DND-41 (cell line): ENCODE measurements around the gene SMPD3.

Experiments
- ATAC-seq: fragments of 200-7000 bp; cut with Tn5 transposase; 3 replicates; pipeline ENCODE4 v1.9.1; 2021; ENCODE audit warnings: low read depth; ENCODE audit not compliant: insufficient read depth
- DNase-seq: peaks from one replicate; pipeline ENCODE4 v3.0.0-alpha.2; 2020
- H2AFZ ChIP-seq: 2 replicates; pipeline ENCODE4 v1.6.0; 2012; ENCODE audit warnings: low read depth, low read length
- H3K27ac ChIP-seq: 2 replicates; pipeline ENCODE4 v1.5.1; 2012; ENCODE audit warnings: low read length, inconsistent platforms
- H3K27me3 ChIP-seq: fragments of 200-600 bp; sonication (generic); 2 replicates; pipeline ENCODE4 v1.6.0; 2012; ENCODE audit warnings: low read length, mild to moderate bottlenecking, inconsistent platforms; ENCODE audit not compliant: insufficient read depth, poor library complexity
- H3K36me3 ChIP-seq: 2 replicates; pipeline ENCODE4 v1.5.1; 2012; ENCODE audit warnings: low read length, inconsistent platforms; ENCODE audit not compliant: insufficient read depth
- H3K4me1 ChIP-seq: 2 replicates; pipeline ENCODE4 v1.5.1; 2012; ENCODE audit warnings: mild to moderate bottlenecking, low read length; ENCODE audit not compliant: insufficient read depth
- H3K4me2 ChIP-seq: 2 replicates; pipeline ENCODE4 v1.6.0; 2012; ENCODE audit warnings: mild to moderate bottlenecking, moderate library complexity, low read length, inconsistent platforms; ENCODE audit not compliant: insufficient read depth
- H3K4me3 ChIP-seq, 2 experiments: fragments of 200-600 bp in 1 of 2; shearing (Covaris generic) in 1 of 2; 2 replicates each; pipeline ENCODE4 v1.5.1; 2012 to 2016; ENCODE audit warnings: inconsistent platforms in 2 of 2, low read length in 2 of 2, mild to moderate bottlenecking in 2 of 2, low read depth in 1 of 2, moderate library complexity in 1 of 2
- H3K79me2 ChIP-seq: 2 replicates; pipeline ENCODE4 v1.6.0; 2012; ENCODE audit warnings: low read length, inconsistent platforms; ENCODE audit not compliant: insufficient read depth
- H3K9ac ChIP-seq: 2 replicates; pipeline ENCODE4 v1.6.0; 2012; ENCODE audit warnings: low read depth, mild to moderate bottlenecking, inconsistent platforms, low read length, moderate library complexity
- H3K9me3 ChIP-seq: 2 replicates; pipeline ENCODE4 v1.5.1; 2012; ENCODE audit warnings: low read length, moderate library complexity, mild to moderate bottlenecking, inconsistent platforms; ENCODE audit not compliant: insufficient read depth, severe bottlenecking
- H4K20me1 ChIP-seq: 2 replicates; pipeline ENCODE4 v1.6.0; 2012; ENCODE audit warnings: low read length; ENCODE audit not compliant: insufficient read depth
- EZH2 ChIP-seq: IDR thresholded peaks from 3 replicates; pipeline ENCODE4 v1.6.1; 2012; ENCODE audit warnings: borderline replicate concordance, low read depth, mild to moderate bottlenecking, moderate library complexity, low read length, inconsistent platforms; ENCODE audit not compliant: severe bottlenecking
- TF ChIP-seq, protein P1 (sequence below): IDR thresholded peaks from 2 replicates; pipeline ENCODE4 v1.5.1; 2012; ENCODE audit warnings: borderline replicate concordance, low read length, moderate library complexity, mild to moderate bottlenecking; ENCODE audit not compliant: poor library complexity, severe bottlenecking; ENCODE audit errors: extremely low read depth

Gene SMPD3

DNA sequence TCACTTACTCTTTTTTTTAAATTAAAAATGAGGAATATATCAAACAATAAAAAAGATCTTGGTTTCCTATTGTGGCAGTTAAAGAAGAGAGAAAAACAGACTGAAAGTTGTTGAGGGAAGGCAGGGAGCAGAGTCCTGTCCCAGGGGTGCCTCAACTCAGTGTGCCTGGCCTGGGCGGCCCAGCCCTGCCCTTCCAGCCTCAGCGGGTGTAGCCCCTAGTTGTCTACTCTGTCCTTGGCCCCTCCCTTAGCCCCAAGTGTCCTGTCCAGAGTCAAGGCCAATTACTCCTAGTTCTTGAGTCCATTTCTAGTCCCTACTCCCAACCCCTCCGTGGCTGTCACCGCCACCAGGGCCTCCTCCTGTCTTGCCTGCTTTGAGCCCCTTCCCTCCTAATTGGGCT lies 52.5 kb downstream of the SMPD3 start:
- Histone ChIP-seq H3K36me3 (no peaks in the 10 kb centered on the region), H3K9me3 (no peaks in the 10 kb centered on the region), H2AFZ (no peak overlapping the region), H3K4me3 (no peak overlapping the region), H4K20me1 (no peaks in the 10 kb centered on the region), H3K27ac (peak overlapping the region; percentile 4; the same call in 1 of the 2 replicates), H3K27me3 (no peaks in the 10 kb centered on the region), H3K9ac (no peak overlapping the region), H3K79me2 (no peaks in the 10 kb centered on the region), H3K4me1 (peaks cover 16% of the 10 kb centered on the region), H3K4me2 (no peak overlapping the region)
- TF ChIP-seq, protein P1, sequence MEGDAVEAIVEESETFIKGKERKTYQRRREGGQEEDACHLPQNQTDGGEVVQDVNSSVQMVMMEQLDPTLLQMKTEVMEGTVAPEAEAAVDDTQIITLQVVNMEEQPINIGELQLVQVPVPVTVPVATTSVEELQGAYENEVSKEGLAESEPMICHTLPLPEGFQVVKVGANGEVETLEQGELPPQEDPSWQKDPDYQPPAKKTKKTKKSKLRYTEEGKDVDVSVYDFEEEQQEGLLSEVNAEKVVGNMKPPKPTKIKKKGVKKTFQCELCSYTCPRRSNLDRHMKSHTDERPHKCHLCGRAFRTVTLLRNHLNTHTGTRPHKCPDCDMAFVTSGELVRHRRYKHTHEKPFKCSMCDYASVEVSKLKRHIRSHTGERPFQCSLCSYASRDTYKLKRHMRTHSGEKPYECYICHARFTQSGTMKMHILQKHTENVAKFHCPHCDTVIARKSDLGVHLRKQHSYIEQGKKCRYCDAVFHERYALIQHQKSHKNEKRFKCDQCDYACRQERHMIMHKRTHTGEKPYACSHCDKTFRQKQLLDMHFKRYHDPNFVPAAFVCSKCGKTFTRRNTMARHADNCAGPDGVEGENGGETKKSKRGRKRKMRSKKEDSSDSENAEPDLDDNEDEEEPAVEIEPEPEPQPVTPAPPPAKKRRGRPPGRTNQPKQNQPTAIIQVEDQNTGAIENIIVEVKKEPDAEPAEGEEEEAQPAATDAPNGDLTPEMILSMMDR = no peak
- no peak for TF ChIP-seq EZH2
- DNase-seq (no peak), ATAC-seq (no peak; the same call in 2 of the 3 replicates)

DNA sequence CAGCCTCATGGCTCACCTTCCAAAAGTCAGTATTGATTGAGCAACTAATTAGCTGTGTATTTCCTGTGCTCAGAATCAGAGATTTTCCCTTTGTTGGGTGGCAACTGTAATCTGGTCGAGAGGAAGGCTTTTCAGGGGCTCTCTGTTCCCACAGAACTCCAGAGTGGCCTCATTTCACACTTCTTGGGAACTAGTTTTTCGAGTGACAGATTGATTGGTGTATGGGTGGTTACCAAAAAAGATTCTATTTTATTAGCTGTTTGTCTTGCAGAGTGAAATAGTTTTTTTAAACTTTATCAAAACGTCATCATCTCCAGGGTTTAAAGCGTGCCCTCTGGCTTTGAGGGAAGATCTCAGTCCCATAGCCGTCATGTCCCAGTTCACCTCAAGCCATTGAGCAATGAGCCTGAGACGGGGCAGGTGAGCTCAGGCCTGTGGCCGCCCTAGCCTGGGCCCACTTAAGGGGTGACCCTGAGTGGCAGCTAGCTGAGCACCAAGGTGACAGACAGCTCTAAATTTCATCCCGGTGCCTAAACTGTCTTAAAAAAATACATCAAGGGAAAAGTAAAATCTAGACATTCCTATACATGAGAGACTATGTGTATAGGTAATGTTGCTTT lies 53.0 kb downstream of the SMPD3 start:
- no peak for DNase-seq
- ATAC-seq = no peak
- Histone ChIP-seq H3K9me3 (no peaks in the 10 kb centered on the region), H3K4me2 (no peak overlapping the region), H3K4me3 (no peak overlapping the region), H3K4me1 (peaks cover 16% of the 10 kb centered on the region), H3K9ac (no peak overlapping the region), H3K27me3 (no peaks in the 10 kb centered on the region), H3K27ac (no peak overlapping the region), H2AFZ (no peak overlapping the region), H3K79me2 (no peaks in the 10 kb centered on the region), H3K36me3 (no peaks in the 10 kb centered on the region), H4K20me1 (no peaks in the 10 kb centered on the region)
- TF ChIP-seq EZH2 = no peak

DNA sequence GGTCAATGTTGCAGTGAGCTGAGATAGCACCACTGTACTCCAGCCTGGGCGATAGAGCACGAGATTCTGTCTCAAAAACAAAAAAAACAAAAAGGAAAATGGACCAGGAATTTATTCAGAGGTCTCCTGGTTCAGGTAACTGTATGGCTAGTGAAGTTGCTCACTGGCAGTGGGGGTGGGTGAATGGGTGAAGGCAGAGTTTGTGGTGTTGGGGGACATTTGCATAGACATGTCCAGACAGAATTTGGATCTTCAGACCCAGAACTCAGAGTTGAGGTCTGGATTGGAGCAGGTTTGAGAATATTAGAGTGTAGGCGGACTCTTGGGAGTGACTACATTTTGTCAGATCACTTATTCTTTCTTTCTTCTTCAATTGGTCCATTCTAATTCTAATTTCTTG lies 55.0 kb downstream of the SMPD3 start:
- no peak overlapping the region for H3K9ac ChIP-seq
- H2AFZ ChIP-seq = no peak overlapping the region
- TF ChIP-seq, protein P1 = no peak
- no peak for TF ChIP-seq EZH2
- no peaks in the 10 kb centered on the region for H3K79me2 ChIP-seq
- H3K9me3 ChIP-seq = no peaks in the 10 kb centered on the region
- H3K4me2 ChIP-seq = no peak overlapping the region
- no peak overlapping the region for H3K27ac ChIP-seq
- H3K36me3 ChIP-seq = no peaks in the 10 kb centered on the region
- DNase-seq (no peak), ATAC-seq (no peak)
- H3K4me1 ChIP-seq = peaks cover 24% of the 10 kb centered on the region
- no peaks in the 10 kb centered on the region for H3K27me3 ChIP-seq
- no peak overlapping the region for H3K4me3 ChIP-seq
- no peaks in the 10 kb centered on the region for H4K20me1 ChIP-seq

DNA sequence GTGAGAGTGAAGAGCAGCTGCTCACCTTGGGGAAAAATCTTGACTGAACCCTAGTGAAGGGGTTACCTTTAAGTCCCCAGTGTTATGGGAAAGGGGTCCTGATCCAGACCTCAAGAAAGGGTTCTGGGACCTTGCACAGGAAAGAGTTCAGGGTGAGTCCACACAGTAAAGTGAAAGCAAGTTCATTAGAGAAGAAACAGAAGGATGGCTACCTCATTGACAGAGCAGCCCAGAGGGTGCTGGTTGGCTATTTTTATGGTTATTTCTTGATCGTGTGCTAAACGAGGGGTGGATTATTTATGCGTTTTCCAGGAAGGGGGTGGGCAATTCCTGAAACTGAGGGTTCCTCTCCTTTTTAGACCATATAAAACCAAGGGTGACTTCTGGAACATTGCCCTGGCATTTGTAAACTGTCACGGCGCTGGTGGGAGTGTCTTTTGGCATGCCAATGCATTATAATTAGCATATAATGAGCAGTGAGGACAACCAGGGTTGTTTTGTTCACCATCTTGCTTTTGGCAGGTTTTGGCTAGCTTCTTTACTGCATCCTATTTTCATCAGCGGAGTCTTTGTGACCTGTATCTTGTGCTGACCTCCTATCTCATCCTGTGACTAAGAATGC lies 58.4 kb downstream of the SMPD3 start:
- Histone ChIP-seq H4K20me1 (no peaks in the 10 kb centered on the region), H3K9ac (no peak overlapping the region), H3K27ac (0 out of 2 replicates have a peak overlapping the region, but pooled peaks have one; percentile 5), H2AFZ (no peak overlapping the region), H3K4me1 (peaks cover 22% of the 10 kb centered on the region), H3K4me2 (no peak overlapping the region), H3K27me3 (no peaks in the 10 kb centered on the region), H3K79me2 (no peaks in the 10 kb centered on the region), H3K4me3 (no peak overlapping the region), H3K9me3 (no peaks in the 10 kb centered on the region), H3K36me3 (no peaks in the 10 kb centered on the region)
- no peak for TF ChIP-seq EZH2
- TF ChIP-seq, protein P1 = no peak
- peak; percentile 57; the same call in 1 of the 3 replicates for ATAC-seq
- no peak for DNase-seq
